AG10803 (cell line): Measurements from ENCODE around the gene RNU6-1.

Source experiments
- DNase-seq: peaks from one replicate; pipeline ENCODE4 v3.0.0; 2010; ENCODE audit warnings: low read depth
- H3K4me3 ChIP-seq: 2 replicates; pipeline ENCODE4 v1.5.1; 2011; ENCODE audit warnings: mild to moderate bottlenecking, low read length, control low read depth
- TF ChIP-seq, protein P1 (sequence below): conservative IDR thresholded peaks from 2 replicates; pipeline ENCODE4 v1.5.1; 2011; ENCODE audit warnings: mild to moderate bottlenecking, low read length, control low read depth, inconsistent platforms

RNU6-1 gene

DNA sequence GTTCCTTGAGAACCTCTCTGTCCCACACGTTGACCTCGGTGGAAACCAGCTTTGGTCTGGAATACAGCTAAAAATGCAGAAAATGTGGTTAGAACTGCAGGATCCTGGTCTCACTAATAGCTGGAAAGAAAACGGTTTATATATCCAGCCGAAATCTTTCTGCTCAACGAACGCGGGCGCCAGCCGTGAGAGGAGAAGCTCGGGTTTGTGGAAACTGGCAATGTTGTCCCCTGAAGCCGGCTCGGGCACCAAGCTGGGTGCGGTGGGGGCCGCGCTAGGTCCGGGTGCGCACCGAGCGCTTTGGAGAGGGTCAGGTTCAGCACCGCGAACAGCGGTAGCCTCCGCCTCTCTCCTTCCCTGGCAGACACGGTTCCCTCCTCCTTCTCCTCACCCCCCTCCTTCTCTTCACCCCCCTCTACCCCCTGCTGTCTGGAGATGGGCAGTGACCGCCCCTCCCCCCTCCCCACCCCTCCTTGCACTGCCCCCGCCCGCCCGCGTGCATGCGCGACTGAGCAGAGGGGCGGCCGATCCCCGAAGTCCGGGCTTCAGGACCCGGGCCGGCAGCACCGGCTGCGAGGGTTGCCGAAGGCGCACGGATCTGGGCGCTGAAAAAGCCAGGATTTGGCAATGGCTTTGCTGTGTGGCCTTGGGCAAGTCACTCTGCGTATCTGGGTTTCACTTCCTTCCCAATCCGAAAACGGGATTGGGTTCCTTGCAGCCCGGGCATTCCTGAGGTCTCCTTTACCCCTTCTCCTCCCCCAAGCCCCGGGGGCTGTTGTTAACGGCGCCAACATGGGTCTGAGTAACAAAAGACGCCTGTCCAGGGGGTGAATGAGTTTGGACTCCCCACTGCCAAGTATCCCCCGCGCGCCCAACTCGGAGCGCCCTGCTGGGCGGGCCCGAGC lies 14.6 kb downstream of the RNU6-1 start, which contains the start of gene SKOR1:
Gene SKOR1, plus strand, starts transcription at position 534 of the 905 bp plus-strand sequence. Its CDS starts 94 bp downstream, at position 628.
- TF ChIP-seq, protein P1, sequence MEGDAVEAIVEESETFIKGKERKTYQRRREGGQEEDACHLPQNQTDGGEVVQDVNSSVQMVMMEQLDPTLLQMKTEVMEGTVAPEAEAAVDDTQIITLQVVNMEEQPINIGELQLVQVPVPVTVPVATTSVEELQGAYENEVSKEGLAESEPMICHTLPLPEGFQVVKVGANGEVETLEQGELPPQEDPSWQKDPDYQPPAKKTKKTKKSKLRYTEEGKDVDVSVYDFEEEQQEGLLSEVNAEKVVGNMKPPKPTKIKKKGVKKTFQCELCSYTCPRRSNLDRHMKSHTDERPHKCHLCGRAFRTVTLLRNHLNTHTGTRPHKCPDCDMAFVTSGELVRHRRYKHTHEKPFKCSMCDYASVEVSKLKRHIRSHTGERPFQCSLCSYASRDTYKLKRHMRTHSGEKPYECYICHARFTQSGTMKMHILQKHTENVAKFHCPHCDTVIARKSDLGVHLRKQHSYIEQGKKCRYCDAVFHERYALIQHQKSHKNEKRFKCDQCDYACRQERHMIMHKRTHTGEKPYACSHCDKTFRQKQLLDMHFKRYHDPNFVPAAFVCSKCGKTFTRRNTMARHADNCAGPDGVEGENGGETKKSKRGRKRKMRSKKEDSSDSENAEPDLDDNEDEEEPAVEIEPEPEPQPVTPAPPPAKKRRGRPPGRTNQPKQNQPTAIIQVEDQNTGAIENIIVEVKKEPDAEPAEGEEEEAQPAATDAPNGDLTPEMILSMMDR = no peak
- H3K4me3 ChIP-seq = peak within 1 kb of the TSS; percentile 35
- peak; percentile 34 for DNase-seq

GRCh38 chr15:67824197-67824968 lies 15.5 kb downstream of the RNU6-1 start:
- DNase-seq = no peak
- no peak overlapping the region for H3K4me3 ChIP-seq
- TF ChIP-seq, protein P1 = no peak

DNA sequence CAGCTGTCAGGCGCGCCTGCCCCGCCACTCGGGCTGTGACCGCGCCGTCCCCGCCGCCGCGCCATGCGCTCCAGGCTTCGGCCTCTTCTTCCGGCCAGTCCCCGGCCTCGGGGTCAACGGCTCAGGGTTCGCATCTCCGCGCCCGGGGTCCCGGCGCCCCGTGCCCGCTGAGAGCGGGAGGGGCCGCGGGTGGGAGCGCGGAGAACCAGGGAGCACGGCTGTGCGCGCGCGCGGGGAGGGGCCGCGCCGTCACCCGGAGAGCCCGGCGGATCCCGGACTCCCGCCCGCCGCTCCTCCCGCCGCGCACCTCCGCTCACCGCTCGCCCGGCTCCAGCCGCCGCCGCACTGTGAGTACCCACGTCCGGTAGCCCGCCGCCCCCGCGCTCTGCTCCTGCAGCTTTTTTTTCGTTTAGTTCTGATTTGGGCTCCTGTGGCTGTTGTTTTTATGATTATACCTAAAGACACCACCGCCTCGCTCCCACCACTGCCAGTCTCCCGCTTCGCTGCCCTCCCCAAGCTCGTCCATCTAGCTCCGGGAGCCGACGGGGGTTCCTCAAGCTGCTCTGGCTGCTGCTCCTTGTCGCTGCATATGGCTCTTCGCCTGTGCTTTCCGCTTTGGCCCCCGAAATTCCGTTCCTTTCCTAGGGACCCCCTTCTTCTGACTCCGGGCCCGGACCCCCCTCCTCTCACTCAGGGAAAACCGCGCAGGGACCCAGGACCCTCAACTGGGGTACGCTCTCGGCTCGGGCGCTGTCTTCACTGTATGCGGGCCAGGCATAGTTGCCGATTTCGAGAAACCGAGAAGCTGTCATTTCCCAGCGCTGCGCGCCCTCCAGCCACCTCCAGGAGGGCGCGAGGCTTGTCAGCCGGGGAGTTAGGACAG lies 16.3 kb downstream of the RNU6-1 start:
- DNase-seq = no peak
- no peak overlapping the region for H3K4me3 ChIP-seq
- TF ChIP-seq, protein P1 = no peak

GRCh38 chr15:67822537-67823313 lies 17.1 kb downstream of the RNU6-1 start:
- no peak for DNase-seq
- TF ChIP-seq, protein P1 = no peak
- no peak overlapping the region for H3K4me3 ChIP-seq

DNA sequence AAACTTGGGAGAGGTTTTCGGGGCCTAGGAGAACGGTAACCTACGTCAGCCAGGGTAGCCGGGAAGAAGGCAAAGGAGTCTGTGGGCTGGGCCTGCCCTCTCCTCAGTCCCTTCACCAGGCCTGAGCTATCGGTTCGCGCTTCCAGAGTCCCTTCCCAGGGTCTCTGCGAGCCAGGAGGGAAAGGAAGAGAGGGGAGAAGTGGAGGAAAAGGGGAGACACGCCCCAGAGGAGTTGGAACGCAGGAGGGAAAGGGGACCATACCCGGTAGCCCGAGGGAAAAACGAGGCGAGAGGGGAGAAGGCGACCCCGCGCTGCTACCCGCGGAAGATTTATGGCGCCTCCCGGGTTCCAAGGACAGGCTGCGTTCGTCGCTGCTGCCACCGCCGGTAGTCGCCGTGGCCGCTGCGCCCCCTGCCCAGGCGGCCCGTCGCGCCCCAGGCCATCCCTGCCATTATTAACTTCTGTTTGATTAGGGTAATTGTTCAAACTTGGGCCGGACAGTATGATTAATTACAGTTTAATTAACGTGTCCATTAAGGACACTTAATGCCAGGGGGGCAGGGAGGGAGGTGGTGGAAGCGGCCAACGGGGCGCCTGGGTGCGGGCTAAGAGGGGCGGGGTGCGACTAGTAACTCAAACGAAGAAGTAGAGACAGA lies 17.9 kb downstream of the RNU6-1 start:
- TF ChIP-seq, protein P1 = no peak
- H3K4me3 ChIP-seq = no peak overlapping the region
- DNase-seq = no peak
